PC-9 (cell line): Measurements from ENCODE around the gene NUDT5. TPM values are rescaled to one million over a fixed set of nuclear protein-coding genes. Genes with fewer than 3 reads are reported as not detected.
A peak's percentile ranks its signal among the peaks of the same experiment; 100 is the strongest.

Experiments
- BruUV-seq: library from RNA; stranded (reverse); fragments of 400-500 nt; replicated peaks from 2 replicates; lab custom pipeline; 2021; lab: Mats Ljungman, UMichigan
- CTCF ChIA-PET: fragments of 300-600 bp; sonication (Branson Sonifier 250); formaldehyde crosslinking; loops from one replicate; lab custom pipeline; 2022; ENCODE audit warnings: antibody characterized with exemption; lab: Charles Lee
- POLR2A ChIA-PET: fragments of 300-600 bp; sonication (Branson Sonifier 250); formaldehyde crosslinking; loops from one replicate; lab custom pipeline; 2022; ENCODE audit warnings: antibody characterized with exemption; ENCODE audit not compliant: unreplicated experiment; lab: Charles Lee
- DNase-seq, 2 experiments: peaks; one replicate each; pipeline versions ENCODE4 v3.0.0 to v3.0.0-alpha.2; 2015 to 2022; ENCODE audit warnings: mixed read lengths in 1 of 2
- H2AFZ ChIP-seq: fragments of 200-600 bp; sonication (generic); 2 replicates; pipeline ENCODE4 v1.8.1; 2017; ENCODE audit warnings: antibody characterized with exemption
- H3F3A ChIP-seq: fragments of 200-600 bp; sonication (generic); 2 replicates; pipeline ENCODE4 v1.8.1; 2017; ENCODE audit warnings: antibody characterized with exemption, mild to moderate bottlenecking, low read depth; ENCODE audit not compliant: insufficient read depth
- H3K27ac ChIP-seq: fragments of 200-600 bp; sonication (generic); 2 replicates; pipeline ENCODE4 v1.6.1; 2016; ENCODE audit warnings: mixed run types
- H3K27me3 ChIP-seq: fragments of 200-600 bp; sonication (generic); 2 replicates; pipeline ENCODE4 v1.6.1; 2016; ENCODE audit warnings: low read depth, mixed run types; ENCODE audit not compliant: insufficient read depth
- H3K36me3 ChIP-seq: fragments of 200-600 bp; sonication (generic); 2 replicates; pipeline ENCODE4 v1.6.1; 2016; ENCODE audit warnings: low read depth, mixed run types
- H3K4me1 ChIP-seq: fragments of 200-600 bp; sonication (generic); replicated peaks from 2 replicates; pipeline ENCODE4 v1.6.1; 2016; ENCODE audit warnings: mixed run types; ENCODE audit not compliant: insufficient read depth
- H3K4me2 ChIP-seq: fragments of 200-600 bp; sonication (generic); 2 replicates; pipeline ENCODE4 v1.6.1; 2017; ENCODE audit warnings: mixed run types
- H3K4me3 ChIP-seq: fragments of 200-600 bp; sonication (generic); 2 replicates; pipeline ENCODE4 v1.6.1; 2016; ENCODE audit warnings: mixed run types
- H3K79me2 ChIP-seq: fragments of 200-600 bp; sonication (generic); 2 replicates; pipeline ENCODE4 v1.6.1; 2017; ENCODE audit warnings: low read depth, mixed run types
- H3K9me2 ChIP-seq: fragments of 200-600 bp; sonication (generic); 2 replicates; pipeline ENCODE4 v1.8.1; 2017; ENCODE audit warnings: mild to moderate bottlenecking; ENCODE audit not compliant: insufficient read depth
- H3K9me3 ChIP-seq: fragments of 200-600 bp; sonication (generic); 2 replicates; pipeline ENCODE4 v1.8.1; 2016; ENCODE audit warnings: low read depth; ENCODE audit not compliant: insufficient read depth
- H4K20me1 ChIP-seq: fragments of 200-600 bp; sonication (generic); 2 replicates; pipeline ENCODE4 v1.8.1; 2017; ENCODE audit not compliant: insufficient read depth
- EZH2 ChIP-seq: fragments of 200-600 bp; sonication (generic); IDR thresholded peaks from 2 replicates; pipeline ENCODE4 v1.8.0; 2017; ENCODE audit warnings: antibody characterized with exemption, low read depth
- intact Hi-C: fragments of 100-400 bp; cut with micrococcal nuclease; formaldehyde crosslinking; loops from one replicate; pipeline ENCODE4 v1.10.0; 2022; ENCODE audit not compliant: unreplicated experiment
- total RNA-seq: library from RNA; stranded (reverse); gene quantifications from 2 replicates; pipeline ENCODE4 v1.2.3, GENCODE V29; 2021
- TF ChIP-seq, protein P1 (sequence below): fragments of 200-600 bp; sonication (generic); conservative IDR thresholded peaks from 2 replicates; pipeline ENCODE4 v1.6.1; 2017; ENCODE audit warnings: mixed run types, antibody characterized with exemption, mild to moderate bottlenecking, moderate library complexity

NUDT5 gene
- total RNA-seq, 1 experiment from 2014 or later = 82.0 TPM

GRCh38 chr10:12225444-12225843 lies 29.8 kb upstream of the NUDT5 start:
- POLR2A ChIA-PET = interaction anchor here (0.7 kb wide), 1 partner anchor 172 kb away, joined by 3 read pairs; no protein-coding TSS in a partner anchor
- Histone ChIP-seq H3K9me3 (no peaks in the 10 kb centered on the region), H3K36me3 (no peaks in the 10 kb centered on the region), H3K27me3 (no peaks in the 10 kb centered on the region), H3K4me1 (no peaks in the 10 kb centered on the region; the same call in 1 of the 2 replicates), H4K20me1 (no peaks in the 10 kb centered on the region), H3K4me2 (no peak overlapping the region), H3K79me2 (no peaks in the 10 kb centered on the region), H3K9me2 (no peaks in the 10 kb centered on the region), H3K4me3 (no peak overlapping the region), H3K27ac (no peak overlapping the region), H3F3A (peaks cover 3% of the 10 kb centered on the region; the same call in 1 of the 2 replicates), H2AFZ (no peak overlapping the region)
- BruUV-seq = no TSS peak
- no peak for DNase-seq
- intact Hi-C loops = no loop called here
- TF ChIP-seq, protein P1, sequence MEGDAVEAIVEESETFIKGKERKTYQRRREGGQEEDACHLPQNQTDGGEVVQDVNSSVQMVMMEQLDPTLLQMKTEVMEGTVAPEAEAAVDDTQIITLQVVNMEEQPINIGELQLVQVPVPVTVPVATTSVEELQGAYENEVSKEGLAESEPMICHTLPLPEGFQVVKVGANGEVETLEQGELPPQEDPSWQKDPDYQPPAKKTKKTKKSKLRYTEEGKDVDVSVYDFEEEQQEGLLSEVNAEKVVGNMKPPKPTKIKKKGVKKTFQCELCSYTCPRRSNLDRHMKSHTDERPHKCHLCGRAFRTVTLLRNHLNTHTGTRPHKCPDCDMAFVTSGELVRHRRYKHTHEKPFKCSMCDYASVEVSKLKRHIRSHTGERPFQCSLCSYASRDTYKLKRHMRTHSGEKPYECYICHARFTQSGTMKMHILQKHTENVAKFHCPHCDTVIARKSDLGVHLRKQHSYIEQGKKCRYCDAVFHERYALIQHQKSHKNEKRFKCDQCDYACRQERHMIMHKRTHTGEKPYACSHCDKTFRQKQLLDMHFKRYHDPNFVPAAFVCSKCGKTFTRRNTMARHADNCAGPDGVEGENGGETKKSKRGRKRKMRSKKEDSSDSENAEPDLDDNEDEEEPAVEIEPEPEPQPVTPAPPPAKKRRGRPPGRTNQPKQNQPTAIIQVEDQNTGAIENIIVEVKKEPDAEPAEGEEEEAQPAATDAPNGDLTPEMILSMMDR = no peak
- TF ChIP-seq EZH2 = no peak
- CTCF ChIA-PET = no interaction called here

DNA sequence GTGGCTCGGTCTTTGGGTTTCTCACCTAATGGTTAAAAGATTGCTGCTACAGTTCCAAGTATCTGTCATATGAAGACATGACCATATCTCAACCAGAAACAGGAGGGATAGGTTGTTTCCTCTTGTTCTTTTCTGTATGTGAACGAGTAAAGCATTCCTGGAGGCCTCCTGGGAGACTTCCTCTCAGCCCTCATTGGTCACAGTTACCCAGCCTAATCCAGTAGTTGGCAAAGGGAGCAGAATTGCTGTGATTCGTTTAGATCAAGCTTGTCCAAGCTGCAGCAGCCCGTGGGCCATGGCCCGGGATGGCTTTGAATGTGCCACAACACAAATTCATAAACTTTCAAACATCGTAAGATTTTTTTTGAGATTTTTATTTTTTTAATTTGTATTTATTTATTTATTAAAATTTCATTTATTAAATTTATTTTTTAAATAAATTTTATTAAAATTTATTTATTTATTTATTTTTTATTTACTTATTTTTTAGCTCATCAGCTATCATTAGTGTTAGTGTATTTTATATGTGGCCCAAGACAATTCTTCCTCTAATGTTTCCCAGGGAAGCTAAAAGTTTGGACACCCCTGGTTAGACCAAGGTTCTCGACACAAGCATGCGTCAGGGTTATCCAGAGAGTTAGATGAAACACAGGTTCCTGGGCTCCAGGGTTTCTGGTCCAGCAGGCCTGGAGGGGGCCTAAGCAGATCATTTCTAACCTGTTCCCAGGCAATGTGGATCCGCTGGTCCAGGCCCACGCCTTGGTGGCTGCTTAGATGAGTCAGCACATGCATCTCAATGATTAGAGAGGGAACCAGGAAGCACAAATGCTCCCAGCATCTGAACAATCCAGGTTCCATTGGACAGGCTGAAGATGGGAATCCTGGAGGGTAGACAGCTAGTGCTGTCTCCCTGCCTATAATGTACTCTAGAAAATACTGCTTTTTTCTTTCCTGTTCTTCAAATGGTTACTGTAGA lies 25.9 kb upstream of the NUDT5 start:
- H3K9me3 ChIP-seq = no peaks in the 10 kb centered on the region
- H3K27me3 ChIP-seq = no peaks in the 10 kb centered on the region
- no peaks in the 10 kb centered on the region; the same call in 1 of the 2 replicates for H3K4me1 ChIP-seq
- BruUV-seq = no TSS peak
- DNase-seq = peak; percentile 33 to 54
- intact Hi-C loops = no loop called here
- H2AFZ ChIP-seq = no peak overlapping the region
- H3K4me2 ChIP-seq = no peak overlapping the region
- H3K9me2 ChIP-seq = no peaks in the 10 kb centered on the region
- peaks cover 13% of the 10 kb centered on the region; the same call in 1 of the 2 replicates for H3K36me3 ChIP-seq
- CTCF ChIA-PET = no interaction called here
- POLR2A ChIA-PET = interaction anchor here (0.7 kb wide), 1 partner anchor 27 kb away, joined by 13 read pairs; no protein-coding TSS in a partner anchor
- H3K27ac ChIP-seq = no peak overlapping the region
- peaks cover 3% of the 10 kb centered on the region; the same call in 1 of the 2 replicates for H3F3A ChIP-seq
- H3K4me3 ChIP-seq = no peak overlapping the region
- no peaks in the 10 kb centered on the region for H3K79me2 ChIP-seq
- H4K20me1 ChIP-seq = no peaks in the 10 kb centered on the region; the same call in 1 of the 2 replicates
- TF ChIP-seq EZH2 = no peak
- TF ChIP-seq, protein P1 = no peak

- TF ChIP-seq, protein P1 = no peak
- TF ChIP-seq EZH2 = no peak
- DNase-seq = no peak
- no TSS peak for BruUV-seq
- POLR2A ChIA-PET = no interaction called here
- Histone ChIP-seq H3K9me2 (no peaks in the 10 kb centered on the region), H3K4me3 (no peak overlapping the region), H3K9me3 (no peaks in the 10 kb centered on the region), H3K4me2 (no peak overlapping the region), H3K27me3 (no peaks in the 10 kb centered on the region), H3K4me1 (no peaks in the 10 kb centered on the region; the same call in 1 of the 2 replicates), H3K79me2 (0 out of 2 replicates have a peak, but pooled peaks cover 4% of the 10 kb centered on the region), H3K27ac (no peak overlapping the region), H4K20me1 (peaks cover 6% of the 10 kb centered on the region), H2AFZ (no peak overlapping the region), H3F3A (peaks cover 5% of the 10 kb centered on the region; the same call in 1 of the 2 replicates), H3K36me3 (peaks cover 23% of the 10 kb centered on the region; the same call in 1 of the 2 replicates)
- intact Hi-C loops = no loop called here
- CTCF ChIA-PET = interaction anchor here (0.6 kb wide), 1 partner anchor 116 kb away, joined by 3 read pairs; no protein-coding TSS in a partner anchor
Measured at GRCh38 chr10:12218991-12219390, 23.3 kb upstream of the NUDT5 start.
